Neuron (in vitro differentiated cells): ENCODE measurements around the gene GLIPR2.

ENCODE experiments used
- H2AFZ ChIP-seq: one replicate; pipeline ENCODE4 v1.6.1; 2013; ENCODE audit warnings: low read depth, mild to moderate bottlenecking, inconsistent platforms, low read length, moderate library complexity
- H3K27me3 ChIP-seq: one replicate; pipeline ENCODE4 v1.6.1; 2013; ENCODE audit warnings: low read length; ENCODE audit not compliant: insufficient read depth
- H3K36me3 ChIP-seq: one replicate; pipeline ENCODE4 v1.6.1; 2013; ENCODE audit warnings: low read length; ENCODE audit not compliant: insufficient read depth
- H3K4me1 ChIP-seq: one replicate; pipeline ENCODE4 v1.6.1; 2013; ENCODE audit warnings: low read length; ENCODE audit not compliant: insufficient read depth
- H3K4me3 ChIP-seq: 2 replicates; pipeline ENCODE4 v1.5.1; 2013; ENCODE audit warnings: mild to moderate bottlenecking, low read length, moderate library complexity
- H3K9me3 ChIP-seq: one replicate; pipeline ENCODE4 v1.6.1; 2013; ENCODE audit warnings: low read length

Gene GLIPR2

GRCh38 chr9:36210722-36211121 is 74.2 kb downstream of the GLIPR2 start:
- peaks cover 82% of the 10 kb centered on the region for H3K36me3 ChIP-seq
- H3K9me3 ChIP-seq = no peaks in the 10 kb centered on the region
- H3K4me3 ChIP-seq = no peak overlapping the region
- peaks cover 23% of the 10 kb centered on the region for H3K4me1 ChIP-seq
- no peak overlapping the region for H2AFZ ChIP-seq
- no peaks in the 10 kb centered on the region for H3K27me3 ChIP-seq

GRCh38 chr9:36211510-36211909 is 75.0 kb downstream of the GLIPR2 start:
- Histone ChIP-seq H3K4me3 (no peak overlapping the region), H3K36me3 (peaks cover 77% of the 10 kb centered on the region), H3K4me1 (peaks cover 17% of the 10 kb centered on the region), H3K27me3 (no peaks in the 10 kb centered on the region), H2AFZ (no peak overlapping the region), H3K9me3 (no peaks in the 10 kb centered on the region)

GRCh38 chr9:36213387-36213786 is 76.9 kb downstream of the GLIPR2 start:
- no peaks in the 10 kb centered on the region for H3K4me1 ChIP-seq
- no peaks in the 10 kb centered on the region for H3K9me3 ChIP-seq
- peaks cover 81% of the 10 kb centered on the region for H3K36me3 ChIP-seq
- H3K27me3 ChIP-seq = no peaks in the 10 kb centered on the region
- H3K4me3 ChIP-seq = no peak overlapping the region
- H2AFZ ChIP-seq = no peak overlapping the region
